ENCODE data around the gene GRPR. TPM values are rescaled to one million over a fixed set of nuclear protein-coding genes. Genes with fewer than 3 reads are reported as not detected.

GRPR gene
- total and polyA plus RNA-seq, 2 of the 13 experiments (the other 11 are each of a cell fraction or from before 2014, with no cell fraction given), result 0.04 to 0.05 TPM

DNA sequence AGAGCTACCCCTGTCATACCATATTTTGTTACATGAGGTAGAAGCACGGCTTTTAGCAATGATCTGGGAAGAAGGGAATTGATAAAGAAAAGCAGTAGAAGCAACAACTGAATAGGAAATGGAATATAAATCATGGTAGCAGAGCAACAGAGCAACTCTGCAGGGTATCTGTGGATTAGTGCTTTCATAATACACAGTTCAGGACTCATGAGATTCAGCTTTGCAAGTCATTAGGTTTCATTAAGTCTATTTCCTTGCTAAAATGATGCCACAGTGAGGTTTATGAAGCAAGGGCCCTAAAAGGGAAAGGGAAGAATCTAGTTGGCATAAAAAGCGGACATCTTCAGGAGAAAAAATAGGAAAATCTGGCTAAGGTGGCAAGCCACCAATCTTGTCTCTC is 45.6 kb upstream of the GRPR start:
- BruUV-seq (replicated peaks), result no TSS peak
- H3K9me3 ChIP-seq (ENCODE audit: low read length), result no peaks in the 10 kb centered on the region
- H2AFZ ChIP-seq (ENCODE audit: low read length), result no peak overlapping the region
- no peaks in the 10 kb centered on the region for H3K4me1 ChIP-seq (ENCODE audit: insufficient read depth, low read length)
- no peak for TF ChIP-seq ZNF441 (CRISPR knock-in tag; IDR thresholded peaks at IDR 0.05; ENCODE audit: borderline replicate concordance)
- TF ChIP-seq KLF16 (CRISPR knock-in tag; IDR thresholded peaks at IDR 0.05), result no peak
- no peak for TF ChIP-seq MTA3 (CRISPR knock-in tag; IDR thresholded peaks at IDR 0.05)
- no peak for TF ChIP-seq SNAPC2 (CRISPR knock-in tag; IDR thresholded peaks at IDR 0.05)
- TF ChIP-seq, protein P1, sequence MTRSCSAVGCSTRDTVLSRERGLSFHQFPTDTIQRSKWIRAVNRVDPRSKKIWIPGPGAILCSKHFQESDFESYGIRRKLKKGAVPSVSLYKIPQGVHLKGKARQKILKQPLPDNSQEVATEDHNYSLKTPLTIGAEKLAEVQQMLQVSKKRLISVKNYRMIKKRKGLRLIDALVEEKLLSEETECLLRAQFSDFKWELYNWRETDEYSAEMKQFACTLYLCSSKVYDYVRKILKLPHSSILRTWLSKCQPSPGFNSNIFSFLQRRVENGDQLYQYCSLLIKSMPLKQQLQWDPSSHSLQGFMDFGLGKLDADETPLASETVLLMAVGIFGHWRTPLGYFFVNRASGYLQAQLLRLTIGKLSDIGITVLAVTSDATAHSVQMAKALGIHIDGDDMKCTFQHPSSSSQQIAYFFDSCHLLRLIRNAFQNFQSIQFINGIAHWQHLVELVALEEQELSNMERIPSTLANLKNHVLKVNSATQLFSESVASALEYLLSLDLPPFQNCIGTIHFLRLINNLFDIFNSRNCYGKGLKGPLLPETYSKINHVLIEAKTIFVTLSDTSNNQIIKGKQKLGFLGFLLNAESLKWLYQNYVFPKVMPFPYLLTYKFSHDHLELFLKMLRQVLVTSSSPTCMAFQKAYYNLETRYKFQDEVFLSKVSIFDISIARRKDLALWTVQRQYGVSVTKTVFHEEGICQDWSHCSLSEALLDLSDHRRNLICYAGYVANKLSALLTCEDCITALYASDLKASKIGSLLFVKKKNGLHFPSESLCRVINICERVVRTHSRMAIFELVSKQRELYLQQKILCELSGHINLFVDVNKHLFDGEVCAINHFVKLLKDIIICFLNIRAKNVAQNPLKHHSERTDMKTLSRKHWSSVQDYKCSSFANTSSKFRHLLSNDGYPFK (CRISPR knock-in tag; IDR thresholded peaks at IDR 0.05; ENCODE audit: borderline replicate concordance), result no peak
- no peak for TF ChIP-seq MEIS1 (CRISPR knock-in tag; IDR thresholded peaks at IDR 0.05; ENCODE audit: borderline replicate concordance)
- TF ChIP-seq SRY (CRISPR knock-in tag; IDR thresholded peaks at IDR 0.05), result no peak
- TF ChIP-seq SOX5 (CRISPR knock-in tag; IDR thresholded peaks at IDR 0.05; ENCODE audit: borderline replicate concordance), result no peak
- TF ChIP-seq, protein P2, sequence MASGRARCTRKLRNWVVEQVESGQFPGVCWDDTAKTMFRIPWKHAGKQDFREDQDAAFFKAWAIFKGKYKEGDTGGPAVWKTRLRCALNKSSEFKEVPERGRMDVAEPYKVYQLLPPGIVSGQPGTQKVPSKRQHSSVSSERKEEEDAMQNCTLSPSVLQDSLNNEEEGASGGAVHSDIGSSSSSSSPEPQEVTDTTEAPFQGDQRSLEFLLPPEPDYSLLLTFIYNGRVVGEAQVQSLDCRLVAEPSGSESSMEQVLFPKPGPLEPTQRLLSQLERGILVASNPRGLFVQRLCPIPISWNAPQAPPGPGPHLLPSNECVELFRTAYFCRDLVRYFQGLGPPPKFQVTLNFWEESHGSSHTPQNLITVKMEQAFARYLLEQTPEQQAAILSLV (CRISPR knock-in tag; IDR thresholded peaks at IDR 0.05; ENCODE audit: borderline replicate concordance), result no peak
- no peak for TF ChIP-seq MAZ (IDR thresholded peaks at IDR 0.05; ENCODE audit: borderline replicate concordance, low read depth, low read length)
- TF ChIP-seq MAZ (CRISPR knock-in tag; IDR thresholded peaks at IDR 0.05; ENCODE audit: low read depth), result no peak
- no peak for TF ChIP-seq MED1 (CRISPR knock-in tag; IDR thresholded peaks at IDR 0.05)
- no peak for TF ChIP-seq FIP1L1 (IDR thresholded peaks at IDR 0.05; ENCODE audit: borderline replicate concordance, insufficient read depth, low read depth, low read length)
- no peak for TF ChIP-seq HMG20B (CRISPR knock-in tag; conservative IDR thresholded peaks at IDR 0.05)
- CTCF ChIA-PET (ENCODE audit: low intra/inter-chr PET ratio, low total read pairs), result no interaction called here
- no peaks in the 10 kb centered on the region for H3K27me3 ChIP-seq (ENCODE audit: control insufficient read depth in 1 of 2, insufficient read depth in 2 of 2, low read length in 2 of 2)
- no peak overlapping the region for H3K4me2 ChIP-seq (ENCODE audit: low read depth, low read length)
- no peak for FAIRE-seq
- 6% methylated on average over 2 of the region's 2 CpGs for WGBS (ENCODE audit: low lambda C conversion rate)
- no peak overlapping the region for H3K27ac ChIP-seq (ENCODE audit: extremely low read length, insufficient read depth, low read length)
- no peaks in the 10 kb centered on the region for H3K79me2 ChIP-seq (ENCODE audit: insufficient read depth, low read length)
- POLR2A ChIA-PET, result no interaction called here
- in situ Hi-C loops (cut with HindIII; ENCODE audit: extremely low pct_ligation_motif_present, low pct_unique_long_range_greater_than_20kb) (no loop called here), intact Hi-C loops (cut with micrococcal nuclease; ENCODE audit: unreplicated experiment) (no loop called here)
- H4K20me1 ChIP-seq (ENCODE audit: insufficient read depth, low read length), result no peaks in the 10 kb centered on the region
- no peaks in the 10 kb centered on the region for H3K36me3 ChIP-seq (replicated peaks in 1 of 2; ENCODE audit: control insufficient read depth in 1 of 2, insufficient read depth in 2 of 2, low read length in 2 of 2)
- no peak overlapping the region for H3K9ac ChIP-seq (ENCODE audit: insufficient read depth, low read depth, low read length)
- H3K4me3 ChIP-seq (replicated peaks in 1 of 3; ENCODE audit: insufficient read depth in 1 of 3, low read depth in 2 of 3, low read length in 3 of 3), result no peak overlapping the region
- DNase-seq (ENCODE audit: low spot score), result no peak
- ATAC-seq, result no peak

Data from HepG2 (cell line).